ENCODE data around the gene ITIH2.

GRCh38 chr10:7700577-7701125 is 2.5 kb upstream of the ITIH2 start:
- TF ChIP-seq, protein P1, sequence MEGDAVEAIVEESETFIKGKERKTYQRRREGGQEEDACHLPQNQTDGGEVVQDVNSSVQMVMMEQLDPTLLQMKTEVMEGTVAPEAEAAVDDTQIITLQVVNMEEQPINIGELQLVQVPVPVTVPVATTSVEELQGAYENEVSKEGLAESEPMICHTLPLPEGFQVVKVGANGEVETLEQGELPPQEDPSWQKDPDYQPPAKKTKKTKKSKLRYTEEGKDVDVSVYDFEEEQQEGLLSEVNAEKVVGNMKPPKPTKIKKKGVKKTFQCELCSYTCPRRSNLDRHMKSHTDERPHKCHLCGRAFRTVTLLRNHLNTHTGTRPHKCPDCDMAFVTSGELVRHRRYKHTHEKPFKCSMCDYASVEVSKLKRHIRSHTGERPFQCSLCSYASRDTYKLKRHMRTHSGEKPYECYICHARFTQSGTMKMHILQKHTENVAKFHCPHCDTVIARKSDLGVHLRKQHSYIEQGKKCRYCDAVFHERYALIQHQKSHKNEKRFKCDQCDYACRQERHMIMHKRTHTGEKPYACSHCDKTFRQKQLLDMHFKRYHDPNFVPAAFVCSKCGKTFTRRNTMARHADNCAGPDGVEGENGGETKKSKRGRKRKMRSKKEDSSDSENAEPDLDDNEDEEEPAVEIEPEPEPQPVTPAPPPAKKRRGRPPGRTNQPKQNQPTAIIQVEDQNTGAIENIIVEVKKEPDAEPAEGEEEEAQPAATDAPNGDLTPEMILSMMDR (IDR thresholded peaks at IDR 0.05; ENCODE audit: insufficient read depth, low read length, poor library complexity, severe bottlenecking) = no peak
- TF ChIP-seq EZH2phosphoT487 (conservative IDR thresholded peaks at IDR 0.05; ENCODE audit: low read length) = no peak
